Neuron (in vitro differentiated cells): ENCODE measurements around the gene RPS15A.
"Not testable (repeated sequence)": the region's sequence is repeated elsewhere in the genome, so short reads cannot be mapped to it uniquely, and the experiment has no call there.

Experiments
- H2AFZ ChIP-seq: one replicate; pipeline ENCODE4 v1.6.1; 2013; ENCODE audit warnings: low read depth, mild to moderate bottlenecking, inconsistent platforms, low read length, moderate library complexity
- H3K27me3 ChIP-seq: one replicate; pipeline ENCODE4 v1.6.1; 2013; ENCODE audit warnings: low read length; ENCODE audit not compliant: insufficient read depth
- H3K36me3 ChIP-seq: one replicate; pipeline ENCODE4 v1.6.1; 2013; ENCODE audit warnings: low read length; ENCODE audit not compliant: insufficient read depth
- H3K4me1 ChIP-seq: one replicate; pipeline ENCODE4 v1.6.1; 2013; ENCODE audit warnings: low read length; ENCODE audit not compliant: insufficient read depth
- H3K4me3 ChIP-seq: 2 replicates; pipeline ENCODE4 v1.5.1; 2013; ENCODE audit warnings: mild to moderate bottlenecking, low read length, moderate library complexity
- H3K9me3 ChIP-seq: one replicate; pipeline ENCODE4 v1.6.1; 2013; ENCODE audit warnings: low read length

Gene RPS15A

GRCh38 chr16:18784917-18785623, 5.1 kb downstream of the RPS15A start:
- H3K4me3 ChIP-seq: no peak overlapping the region
- H3K4me1 ChIP-seq: peaks cover 24% of the 10 kb centered on the region
- H2AFZ ChIP-seq: no peak overlapping the region
- H3K9me3 ChIP-seq: no peaks in the 10 kb centered on the region
- no peaks in the 10 kb centered on the region for H3K27me3 ChIP-seq
- peaks cover 65% of the 10 kb centered on the region for H3K36me3 ChIP-seq

DNA sequence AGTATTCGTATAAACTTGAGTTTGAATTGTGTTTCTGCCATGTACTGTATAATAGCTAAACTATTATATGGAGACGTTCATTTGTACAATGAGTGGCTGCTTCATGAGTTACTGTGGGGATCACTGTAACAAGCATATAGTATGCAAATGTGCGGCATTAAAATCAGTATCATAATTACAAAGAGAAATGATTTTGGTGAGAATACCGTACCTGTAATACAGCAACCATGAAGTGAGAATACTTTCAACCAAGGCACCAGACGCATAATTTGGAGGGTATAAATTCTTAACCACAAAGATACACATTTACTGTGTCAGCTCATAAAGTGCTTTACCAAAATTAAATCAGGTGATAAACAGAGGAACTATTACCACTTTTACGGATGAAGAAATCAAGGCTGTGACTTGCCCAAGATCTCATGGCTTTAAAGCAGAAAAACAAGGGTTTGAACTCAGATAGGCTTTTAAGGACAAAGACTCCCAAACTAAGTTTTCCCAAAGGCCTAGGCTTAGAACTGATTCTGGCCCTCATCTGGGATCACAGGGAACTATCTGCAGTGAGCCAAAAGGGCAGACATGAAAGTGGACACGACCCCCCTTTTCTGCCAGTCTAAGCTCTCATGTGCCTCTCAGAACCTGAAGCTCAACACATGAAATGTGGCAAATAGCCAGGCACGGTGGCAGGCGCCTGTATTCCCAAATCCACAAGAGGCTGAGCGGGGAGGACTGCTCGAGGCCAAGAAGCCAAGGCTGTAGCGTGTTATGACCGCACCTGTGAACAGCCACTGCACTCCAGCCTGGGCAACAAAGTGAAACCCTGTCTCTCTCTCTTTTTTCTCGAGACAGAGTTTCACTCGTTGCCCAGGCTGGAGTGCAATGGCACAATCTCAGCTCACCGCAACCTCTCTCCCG, 6.4 kb downstream of the RPS15A start:
- Histone ChIP-seq H3K36me3 (peaks cover 60% of the 10 kb centered on the region), H3K4me3 (no peak overlapping the region), H3K4me1 (peaks cover 16% of the 10 kb centered on the region), H3K9me3 (no peaks in the 10 kb centered on the region), H3K27me3 (no peaks in the 10 kb centered on the region), H2AFZ (no peak overlapping the region)

GRCh38 chr16:18782697-18783429, 7.3 kb downstream of the RPS15A start:
- Histone ChIP-seq H3K4me3 (no peak overlapping the region), H3K36me3 (peaks cover 52% of the 10 kb centered on the region), H3K9me3 (no peaks in the 10 kb centered on the region), H3K4me1 (peaks cover 8% of the 10 kb centered on the region), H2AFZ (no peak overlapping the region), H3K27me3 (no peaks in the 10 kb centered on the region)

- H3K4me1 ChIP-seq, H3K27me3 ChIP-seq, H2AFZ ChIP-seq, H3K9me3 ChIP-seq, H3K4me3 ChIP-seq: not testable (repeated sequence)
- H3K36me3 ChIP-seq: peaks cover 37% of the 10 kb centered on the region
These were observed 8.9 kb downstream of the RPS15A start for GRCh38 chr16:18781232-18781631.

DNA sequence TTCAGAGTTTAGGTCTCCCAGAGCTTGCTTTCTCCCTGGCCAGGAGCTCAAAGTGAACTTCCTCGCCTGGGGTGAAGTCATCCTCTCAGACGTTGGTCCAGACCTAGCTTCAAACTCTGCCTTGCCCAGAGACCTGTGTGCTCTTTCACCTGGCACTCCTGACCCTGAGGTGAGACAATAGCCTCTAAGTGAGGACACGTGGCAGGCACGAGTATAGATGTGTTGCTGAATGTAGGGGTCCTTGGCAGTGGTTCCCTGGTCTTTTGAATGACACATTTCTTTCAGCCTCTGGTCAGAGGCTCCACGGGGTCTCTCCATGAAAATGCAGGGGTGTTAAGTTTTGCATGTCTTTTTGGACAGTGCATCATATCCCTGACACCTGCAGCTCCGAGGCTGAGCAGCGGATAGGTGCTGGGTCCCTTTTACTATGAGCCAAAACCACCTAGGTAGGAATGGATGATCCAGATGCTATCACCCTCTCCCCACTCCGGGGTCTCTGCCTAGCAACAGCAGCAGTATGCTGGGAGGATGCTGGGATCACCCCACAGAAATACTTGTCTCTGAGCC, 9.6 kb downstream of the RPS15A start:
- H3K4me3 ChIP-seq, H3K27me3 ChIP-seq, H2AFZ ChIP-seq, H3K4me1 ChIP-seq, H3K9me3 ChIP-seq: not testable (repeated sequence)
- H3K36me3 ChIP-seq: peaks cover 30% of the 10 kb centered on the region

DNA sequence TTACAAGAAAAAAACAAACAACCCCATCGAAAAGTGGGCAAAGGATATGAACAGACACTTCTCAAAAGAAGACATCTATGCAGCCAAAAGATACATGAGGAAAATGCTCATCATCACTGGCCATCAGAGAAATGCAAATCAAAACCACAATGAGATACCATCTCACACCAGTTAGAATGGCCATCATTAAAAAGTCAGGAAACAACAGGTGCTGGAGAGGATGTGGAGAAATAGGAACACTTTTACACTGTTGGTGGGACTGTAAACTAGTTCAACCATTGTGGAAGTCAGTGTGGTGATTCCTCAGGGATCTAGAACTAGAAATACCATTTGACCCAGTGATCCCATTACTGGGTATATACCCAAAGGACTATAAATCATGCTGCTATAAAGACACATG, 12.5 kb downstream of the RPS15A start:
- not testable (repeated sequence) for H3K27me3 ChIP-seq, H3K9me3 ChIP-seq, H3K36me3 ChIP-seq, H3K4me3 ChIP-seq, H3K4me1 ChIP-seq, H2AFZ ChIP-seq

GRCh38 chr16:18776334-18776733, 13.8 kb downstream of the RPS15A start:
- not testable (repeated sequence) for H3K4me3 ChIP-seq, H2AFZ ChIP-seq, H3K9me3 ChIP-seq, H3K27me3 ChIP-seq, H3K36me3 ChIP-seq, H3K4me1 ChIP-seq

DNA sequence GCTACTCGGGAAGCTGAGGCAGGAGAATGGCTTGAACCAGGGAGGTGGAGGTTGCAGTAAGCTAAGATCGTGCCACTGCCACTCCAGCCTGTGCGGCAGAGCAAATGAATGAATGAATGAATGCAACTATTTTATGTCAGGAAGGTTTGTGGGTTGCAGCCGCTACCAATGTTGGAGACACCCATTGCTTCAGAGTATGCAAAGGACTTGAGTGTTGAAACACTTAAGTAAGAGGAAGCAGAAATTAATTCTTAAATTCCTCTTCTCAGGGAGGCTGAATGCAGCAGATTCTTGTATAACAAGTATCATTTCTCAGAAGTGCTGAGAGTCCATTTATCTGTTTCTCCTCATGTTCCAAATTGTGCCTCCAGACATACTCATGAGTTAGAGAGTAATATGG, 15.5 kb downstream of the RPS15A start:
- not testable (repeated sequence) for H3K4me1 ChIP-seq, H3K36me3 ChIP-seq, H3K4me3 ChIP-seq, H2AFZ ChIP-seq, H3K27me3 ChIP-seq, H3K9me3 ChIP-seq

DNA sequence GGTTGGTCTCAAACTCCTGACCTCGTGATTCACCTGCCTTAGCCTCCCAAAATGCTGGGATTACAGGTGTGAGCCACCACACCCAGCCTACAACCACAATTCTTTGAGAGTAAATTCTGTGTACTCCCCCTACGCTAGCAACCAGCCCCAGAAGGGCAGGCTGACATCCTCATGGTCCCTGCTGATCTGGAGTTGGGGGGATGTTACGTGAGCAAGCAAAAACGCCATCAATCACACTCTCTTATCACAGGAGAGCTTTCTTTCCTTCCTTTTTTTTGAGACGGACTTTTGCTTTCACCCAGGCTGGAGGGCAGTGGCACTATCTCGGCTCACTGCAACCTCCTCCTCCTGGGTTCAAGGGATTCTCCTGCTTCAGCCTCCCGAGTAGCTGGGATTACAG, 18.0 kb downstream of the RPS15A start:
- not testable (repeated sequence) for H2AFZ ChIP-seq, H3K4me1 ChIP-seq, H3K4me3 ChIP-seq, H3K27me3 ChIP-seq, H3K9me3 ChIP-seq, H3K36me3 ChIP-seq

DNA sequence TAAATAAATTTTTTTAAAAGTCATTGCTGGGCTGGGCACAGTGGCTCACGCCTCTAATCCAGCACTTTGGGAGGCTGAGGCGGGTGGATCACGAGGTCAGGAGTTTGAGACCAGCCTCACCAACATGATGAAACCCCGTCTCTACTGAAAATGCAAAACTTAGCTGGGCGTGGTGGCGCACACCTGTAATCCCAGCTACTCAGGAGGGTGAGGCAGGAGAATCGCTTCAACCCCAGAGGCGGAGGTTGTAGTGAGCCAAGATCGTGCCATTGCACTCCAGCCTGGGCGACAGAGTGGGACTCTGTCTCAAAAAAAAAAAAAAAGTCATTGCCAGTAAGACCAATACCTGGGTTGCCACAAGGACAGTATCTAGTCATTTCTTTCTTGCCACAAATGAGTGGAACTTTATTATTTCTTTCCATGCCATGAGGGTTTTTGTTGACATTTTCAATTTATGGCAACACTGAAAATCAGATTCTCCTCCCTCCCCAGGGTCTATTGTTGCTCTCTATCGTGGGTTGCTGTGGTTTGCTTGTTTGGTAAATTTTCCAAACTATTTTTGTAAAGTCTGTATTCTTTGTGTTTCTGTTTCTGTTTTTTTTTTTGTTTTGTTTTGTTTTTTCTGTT, 19.7 kb downstream of the RPS15A start:
- not testable (repeated sequence) for H3K9me3 ChIP-seq, H3K4me3 ChIP-seq, H3K36me3 ChIP-seq, H3K4me1 ChIP-seq, H2AFZ ChIP-seq, H3K27me3 ChIP-seq

- not testable (repeated sequence) for H3K36me3 ChIP-seq, H3K27me3 ChIP-seq
These were observed 22.9 kb downstream of the RPS15A start for GRCh38 chr16:18767217-18767616.

DNA sequence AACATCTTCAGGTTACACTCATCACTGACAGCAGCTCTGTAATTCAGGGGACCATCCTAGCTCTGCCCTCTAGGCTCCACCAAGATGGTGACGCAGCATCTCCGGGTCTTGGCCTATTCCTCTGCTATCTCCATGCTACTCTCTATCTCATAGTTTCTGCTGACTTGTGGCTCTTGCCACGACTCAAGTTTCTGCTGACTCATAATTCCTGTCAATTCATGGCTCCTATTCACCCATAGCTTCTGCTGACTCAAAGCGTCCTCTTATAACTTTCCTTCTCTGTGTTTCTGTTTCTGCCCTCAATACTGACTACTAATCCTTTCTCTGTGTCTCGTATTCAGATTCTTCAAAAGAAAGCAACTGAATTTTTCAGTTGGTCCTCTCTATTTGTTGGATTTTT, 27.4 kb downstream of the RPS15A start:
- not testable (repeated sequence) for H3K9me3 ChIP-seq, H3K4me1 ChIP-seq, H3K36me3 ChIP-seq, H3K27me3 ChIP-seq, H3K4me3 ChIP-seq, H2AFZ ChIP-seq

More at GRCh38 chr16:18767217-18767616, 22.9 kb downstream of the RPS15A start:
- H2AFZ ChIP-seq, H3K4me3 ChIP-seq, H3K4me1 ChIP-seq, H3K9me3 ChIP-seq: not testable (repeated sequence)
